Endothelial cell of umbilical vein (primary cell): ENCODE results near the gene PRDM16. TPM values are rescaled to one million over a fixed set of nuclear protein-coding genes. Genes with fewer than 3 reads are reported as not detected.

ENCODE experiments used
- BruUV-seq: library from RNA; stranded (reverse); fragments of 400-500 nt; replicated peaks from 2 replicates; lab custom pipeline; 2021; lab: Mats Ljungman, UMichigan
- CTCF ChIA-PET: fragments of 300-600, 350-600 bp; sonication (Branson Sonifier 250); formaldehyde crosslinking; loops from one replicate; lab custom pipeline; 2021; ENCODE audit warnings: antibody characterized with exemption, inconsistent platforms; lab: Charles Lee
- POLR2A ChIA-PET: fragments of 300-600, 350-600 bp; sonication (Branson Sonifier 250); formaldehyde crosslinking; loops from one replicate; lab custom pipeline; 2021; ENCODE audit warnings: antibody characterized with exemption, inconsistent platforms; lab: Charles Lee
- DNase-seq: peaks from one replicate; pipeline ENCODE4 v3.0.0-alpha.2; 2011; ENCODE audit warnings: low read depth, low spot score
- FAIRE-seq: peaks from 2 replicates; lab custom pipeline; 2011; peaks lifted over from hg19 to GRCh38; lab: Jason Lieb, UNC
- H2AFZ ChIP-seq: 2 replicates; pipeline ENCODE4 v1.6.0; 2012; ENCODE audit warnings: low read depth, low read length, control low read depth, inconsistent platforms
- H3K27ac ChIP-seq: 2 replicates; pipeline ENCODE4 v1.5.1; 2011; ENCODE audit warnings: low read depth, mild to moderate bottlenecking, control low read depth, low read length, moderate library complexity; ENCODE audit not compliant: insufficient read depth
- H3K27me3 ChIP-seq, 2 experiments: 2 replicates each; pipeline versions ENCODE4 v1.6.0 to v1.6.1; 2011; ENCODE audit warnings: low read length in 2 of 2, mixed read lengths in 1 of 2; ENCODE audit not compliant: control insufficient read depth in 2 of 2, insufficient read depth in 2 of 2
- H3K36me3 ChIP-seq, 2 experiments: 2 replicates in 1 of 2; 3 replicates in 1 of 2; pipeline ENCODE4 v1.5.1; 2011; ENCODE audit warnings: low read length in 2 of 2, mild to moderate bottlenecking in 1 of 2, moderate library complexity in 1 of 2; ENCODE audit not compliant: control insufficient read depth in 2 of 2, insufficient read depth in 2 of 2; ENCODE audit errors: extremely low read depth in 1 of 2
- H3K4me1 ChIP-seq: 3 replicates; pipeline ENCODE4 v1.5.1; 2011; ENCODE audit warnings: mild to moderate bottlenecking, low read length; ENCODE audit not compliant: control insufficient read depth, insufficient read depth; ENCODE audit errors: extremely low read depth
- H3K4me2 ChIP-seq: 2 replicates; pipeline ENCODE4 v1.6.1; 2011; ENCODE audit warnings: low read length, control low read depth, mixed read lengths; ENCODE audit not compliant: insufficient read depth
- H3K4me3 ChIP-seq, 3 experiments: fragments of 200-600 bp in 1 of 3; sonication (generic), shearing (Covaris generic) in 1 of 3; replicated peaks in 1 of 3; 2 replicates each; pipeline ENCODE4 v1.5.1; 2011 to 2016; ENCODE audit warnings: control low read depth in 3 of 3, low read length in 3 of 3, mild to moderate bottlenecking in 2 of 3, inconsistent platforms in 1 of 3, low read depth in 1 of 3, moderate library complexity in 1 of 3; ENCODE audit not compliant: insufficient read depth in 1 of 3
- H3K79me2 ChIP-seq: 2 replicates; pipeline ENCODE4 v1.6.0; 2012; ENCODE audit warnings: low read length, inconsistent platforms; ENCODE audit not compliant: control insufficient read depth, insufficient read depth
- H3K9ac ChIP-seq: replicated peaks from 2 replicates; pipeline ENCODE3; 2011; ENCODE audit warnings: low read length, control low read depth; ENCODE audit not compliant: insufficient read depth; ENCODE audit errors: extremely low read depth
- H3K9me1 ChIP-seq: replicated peaks from 3 replicates; pipeline ENCODE4 v1.6.0; 2011; ENCODE audit warnings: mild to moderate bottlenecking, low read length; ENCODE audit not compliant: control insufficient read depth, insufficient read depth; ENCODE audit errors: extremely low read depth
- H3K9me3 ChIP-seq: replicated peaks from 2 replicates; pipeline ENCODE4 v1.5.1; 2012; ENCODE audit warnings: low read length, inconsistent platforms; ENCODE audit not compliant: control insufficient read depth, insufficient read depth
- H4K20me1 ChIP-seq: replicated peaks from 2 replicates; pipeline ENCODE3; 2011; ENCODE audit warnings: mild to moderate bottlenecking, low read length; ENCODE audit not compliant: control insufficient read depth, insufficient read depth; ENCODE audit errors: extremely low read depth
- CTCF ChIP-seq, 2 donors: IDR thresholded peaks; 1 replicate in 1 of 2; 2 replicates in 1 of 2; pipeline ENCODE4 v1.5.1; 2011; ENCODE audit warnings: low read length in 2 of 2, mild to moderate bottlenecking in 2 of 2, moderate library complexity in 2 of 2, control low read depth in 1 of 2, inconsistent platforms in 1 of 2, low read depth in 1 of 2; ENCODE audit not compliant: insufficient read depth in 1 of 2; ENCODE audit errors: extremely low read depth in 1 of 2
- EZH2 ChIP-seq: IDR thresholded peaks from 2 replicates; pipeline ENCODE4 v1.6.1; 2012; ENCODE audit warnings: borderline replicate concordance, low read depth, mild to moderate bottlenecking, moderate library complexity, low read length, inconsistent platforms; ENCODE audit not compliant: severe bottlenecking
- FOS ChIP-seq: IDR thresholded peaks from 2 replicates; pipeline ENCODE4 v1.6.1; 2011; ENCODE audit warnings: mild to moderate bottlenecking, low read length, moderate library complexity, borderline replicate concordance; ENCODE audit not compliant: insufficient read depth
- GATA2 ChIP-seq: IDR thresholded peaks from 2 replicates; pipeline ENCODE4 v1.7.0; 2011; ENCODE audit warnings: low read depth, mild to moderate bottlenecking, moderate library complexity, mixed read lengths, low read length; ENCODE audit not compliant: insufficient read length, insufficient read depth
- JUN ChIP-seq: IDR thresholded peaks from 2 replicates; pipeline ENCODE4 v1.6.1; 2011; ENCODE audit warnings: borderline replicate concordance, low read depth; ENCODE audit not compliant: insufficient read length, insufficient read depth
- MAX ChIP-seq: IDR thresholded peaks from 2 replicates; pipeline ENCODE4 v1.6.1; 2011; ENCODE audit not compliant: insufficient read depth, insufficient read length
- MYC ChIP-seq: IDR thresholded peaks from one replicate; pipeline ENCODE4 v1.6.1; 2011; ENCODE audit warnings: mild to moderate bottlenecking, low read depth, low read length
- POLR2A ChIP-seq: IDR thresholded peaks from 2 replicates; pipeline ENCODE4 v1.6.1; 2012; ENCODE audit warnings: low read depth, mild to moderate bottlenecking, control low read depth, low read length
- POLR2AphosphoS5 ChIP-seq: IDR thresholded peaks from 2 replicates; pipeline ENCODE4 v1.6.1; 2012; ENCODE audit warnings: low read depth, mild to moderate bottlenecking, control low read depth, low read length, moderate library complexity; ENCODE audit not compliant: insufficient read depth
- dilution Hi-C: fragments of 300-500 bp; cut with MboI; formaldehyde crosslinking; loops from one replicate; pipeline ENCODE4 v1.15.0; 2019; ENCODE audit warnings: low sequenced_read_pairs; ENCODE audit not compliant: extremely low pct_ligation_motif_present
- intact Hi-C: fragments of 100-400 bp; cut with micrococcal nuclease; formaldehyde crosslinking; loops from one replicate; pipeline ENCODE4 v1.10.0; 2022
- polyA plus RNA-seq, 4 experiments: library from polyadenylated mRNA; depleted of rRNA in 3 of 4; stranded (reverse) in 3 of 4; unstranded in 1 of 4; fragments of >200 nt; gene quantifications; 2 replicates each; pipeline versions ENCODE4 v1.2.1 to v1.2.3, GENCODE V29; 2011 to 2012; ENCODE audit warnings: missing spikeins in 1 of 4
- total RNA-seq: library from RNA; stranded (reverse); gene quantifications from 2 replicates; pipeline ENCODE4 v1.2.3, GENCODE V29; 2021

PRDM16 gene
- total and polyA plus RNA-seq, 2 donors (not counting 3 experiments of a cell fraction or from before 2014, with no cell fraction given): not detected

- no peak for DNase-seq
- no peak overlapping the region for H2AFZ ChIP-seq
- H3K27me3 ChIP-seq: no peaks in the 10 kb centered on the region
- H3K36me3 ChIP-seq: no peaks in the 10 kb centered on the region
- no peak for FAIRE-seq
- H3K4me2 ChIP-seq: no peak overlapping the region
- CTCF ChIA-PET: no interaction called here
- dilution Hi-C loops (no loop called here), intact Hi-C loops (no loop called here)
- H3K4me1 ChIP-seq: no peaks in the 10 kb centered on the region
- no peaks in the 10 kb centered on the region for H4K20me1 ChIP-seq
- H3K4me3 ChIP-seq: no peak overlapping the region
- H3K9ac ChIP-seq: no peak overlapping the region
- TF ChIP-seq EZH2: no peak
- TF ChIP-seq JUN: no peak
- no peak for TF ChIP-seq POLR2AphosphoS5
- no peak for TF ChIP-seq GATA2
- TF ChIP-seq CTCF (IDR thresholded peaks at IDR 0.05; ENCODE audit: extremely low read depth in 1 of 2, insufficient read depth in 1 of 2, low read depth in 1 of 2, low read length in 2 of 2): no peak
- TF ChIP-seq MYC: no peak
- TF ChIP-seq MAX: no peak
- no peak for TF ChIP-seq POLR2A
- TF ChIP-seq FOS: no peak
- H3K9me1 ChIP-seq: no peaks in the 10 kb centered on the region
- no TSS peak for BruUV-seq
- no peak overlapping the region for H3K27ac ChIP-seq
- no peaks in the 10 kb centered on the region for H3K9me3 ChIP-seq
- no peaks in the 10 kb centered on the region for H3K79me2 ChIP-seq
- POLR2A ChIA-PET: no interaction called here
Measured at GRCh38 chr1:3294450-3294849, 225.4 kb downstream of the PRDM16 start.
